ENCODE results near the gene SAMD1. TPM values are rescaled to one million over a fixed set of nuclear protein-coding genes. Genes with fewer than 3 reads are reported as not detected.

The SAMD1 gene
- total RNA-seq (2022; extraction: Qiagen RNA extraction), result 26.8 to 44.2 TPM (median 40.6 TPM) in 5 replicates

GRCh38 chr19:14090509-14091080 lies at the start of gene SAMD1:
TSS of gene SAMD1 (minus strand) at chr19:14090751.

GRCh38 chr19:14136509-14137281 lies 46.1 kb upstream of the SAMD1 start, which contains the start of gene ASF1B:
TSS of gene ASF1B (minus strand) at chr19:14136589. CDS start at chr19:14136456, 133 bp downstream.

GRCh38 chr19:14117668-14118164 lies 27.2 kb upstream of the SAMD1 start, which contains the start of gene PRKACA:
TSS of gene PRKACA (minus strand) at chr19:14117762. CDS start at chr19:14117547, 215 bp downstream.

GRCh38 chr19:14085309-14085995 lies 5.1 kb downstream of the SAMD1 start, which contains the start of gene C19orf67:
TSS of gene C19orf67 (minus strand) at chr19:14085783. CDS start at chr19:14085627, 156 bp downstream.

GRCh38 chr19:14072535-14073260 lies 17.9 kb downstream of the SAMD1 start, which contains the start of gene MISP3:
TSS of gene MISP3 (plus strand) at chr19:14072786. CDS start at chr19:14073310, 524 bp downstream.

GRCh38 chr19:14061751-14062557 lies 28.6 kb downstream of the SAMD1 start, which contains the start of gene PALM3:
TSS of gene PALM3 (minus strand) at chr19:14062076. CDS start at chr19:14061980, 96 bp downstream.

Other genes starting within 250 kb of the SAMD1 start
- 1.3 to 3.4 TPM (median 2.5 TPM) in 5 replicates for gene NANOS3, start 213.6 kb downstream of the SAMD1 start, total RNA-seq (2022; extraction: Qiagen RNA extraction)
- 0.51 to 0.96 TPM (median 0.64 TPM) in 5 replicates for gene BRME1, start 184.6 kb downstream of the SAMD1 start, total RNA-seq (2022; extraction: Qiagen RNA extraction)
- gene CC2D1A, start 184.6 kb downstream of the SAMD1 start, total RNA-seq (2022; extraction: Qiagen RNA extraction), result 6.3 to 10.5 TPM (median 10.4 TPM) in 5 replicates
- gene PODNL1, start 152.3 kb downstream of the SAMD1 start, total RNA-seq (2022; extraction: Qiagen RNA extraction), result 1.2 to 1.5 TPM (median 1.2 TPM) in 5 replicates
- gene DCAF15, start 138.2 kb downstream of the SAMD1 start, total RNA-seq (2022; extraction: Qiagen RNA extraction), result 16.7 to 20.8 TPM (median 19.9 TPM) in 5 replicates
- 2.1 to 5.1 TPM (median 5.1 TPM) in 5 replicates for gene RFX1, start 84.4 kb downstream of the SAMD1 start, total RNA-seq (2022; extraction: Qiagen RNA extraction)
- gene RLN3, start 62.6 kb downstream of the SAMD1 start, total RNA-seq (2022; extraction: Qiagen RNA extraction), result not detected in 5 replicates
- gene IL27RA, start 59.0 kb downstream of the SAMD1 start, total RNA-seq (2022; extraction: Qiagen RNA extraction), result 7.0 to 10.6 TPM (median 8.7 TPM) in 5 replicates
- gene PALM3, start 28.7 kb downstream of the SAMD1 start, total RNA-seq (2022; extraction: Qiagen RNA extraction), result 1.5 to 2.1 TPM (median 1.9 TPM) in 5 replicates
- gene MISP3, start 18.0 kb downstream of the SAMD1 start, total RNA-seq (2022; extraction: Qiagen RNA extraction), result 2.0 to 4.6 TPM (median 3.6 TPM) in 5 replicates
- not detected in 5 replicates for gene C19orf67, start 5.0 kb downstream of the SAMD1 start, total RNA-seq (2022; extraction: Qiagen RNA extraction)
- 33.2 to 40.2 TPM (median 37.5 TPM) in 5 replicates for gene PRKACA, start 27.0 kb upstream of the SAMD1 start, total RNA-seq (2022; extraction: Qiagen RNA extraction)
- 25.2 to 28.6 TPM (median 28.1 TPM) in 5 replicates for gene ASF1B, start 45.8 kb upstream of the SAMD1 start, total RNA-seq (2022; extraction: Qiagen RNA extraction)
- gene ADGRL1, start 115.4 kb upstream of the SAMD1 start, total RNA-seq (2022; extraction: Qiagen RNA extraction), result 5.3 to 10.0 TPM (median 8.7 TPM) in 5 replicates